HCT116 (cell line): ENCODE results near the gene RBP5. TPM values are rescaled to one million over a fixed set of nuclear protein-coding genes. Genes with fewer than 3 reads are reported as not detected.

Experiments used
- ATAC-seq: fragments of 200-7000 bp; cut with Tn5 transposase; 2 replicates; pipeline ENCODE4 v1.9.1; 2020; ENCODE audit warnings: mild to moderate bottlenecking, moderate library complexity
- BruUV-seq: library from RNA; stranded (reverse); fragments of 400-500 nt; replicated peaks from 2 replicates; lab custom pipeline; 2021; lab: Mats Ljungman, UMichigan
- CTCF ChIA-PET: fragments of 300-600 bp; sonication (Branson Sonifier 250); formaldehyde crosslinking; loops from one replicate; lab custom pipeline; 2021; ENCODE audit warnings: antibody characterized with exemption; lab: Charles Lee
- POLR2A ChIA-PET: fragments of 300-600, 350-600 bp; sonication (Branson Sonifier 250); formaldehyde crosslinking; loops from one replicate; lab custom pipeline; 2021; ENCODE audit warnings: antibody characterized with exemption; lab: Charles Lee
- RAD21 ChIA-PET, 2 experiments: fragments of 300-600 bp; sonication (Branson Sonifier 250); formaldehyde crosslinking; loops; one replicate each; lab custom pipeline; 2023; ENCODE audit warnings: low total read pairs in 2 of 2; ENCODE audit not compliant: uncharacterized antibody in 2 of 2, unreplicated experiment in 2 of 2, low non-redundant PET in 1 of 2; lab: Charles Lee
- DNase-seq: peaks from one replicate; pipeline ENCODE4 v3.0.0-alpha.2; 2010; ENCODE audit warnings: low read depth, low spot score
- H2AFZ ChIP-seq: fragments of 200-600 bp; shearing (Covaris generic), sonication (generic); 2 replicates; pipeline ENCODE4 v1.6.1; 2017; ENCODE audit warnings: low read depth, mixed run types, mixed read lengths, antibody characterized with exemption, low read length; ENCODE audit not compliant: poor library complexity, severe bottlenecking
- H3K27ac ChIP-seq: 2 replicates; pipeline ENCODE4 v1.5.1; 2012; ENCODE audit warnings: low read depth, low read length
- H3K27me3 ChIP-seq: fragments of 200-600 bp; sonication (generic); 2 replicates; pipeline ENCODE4 v1.6.1; 2016; ENCODE audit warnings: mixed run types, low read length, mixed read lengths; ENCODE audit not compliant: insufficient read depth
- H3K36me3 ChIP-seq, 2 experiments: fragments of 200-500 bp in 1 of 2; fragments of 200-600 bp in 1 of 2; sonication (Bioruptor generic) in 1 of 2; sonication (generic) in 1 of 2; 2 replicates each; pipeline versions ENCODE4 v1.5.1 to v1.6.1; 2014 to 2016; ENCODE audit warnings: low read length in 2 of 2, inconsistent platforms in 1 of 2, mixed read lengths in 1 of 2, mixed run types in 1 of 2; ENCODE audit not compliant: insufficient read depth in 2 of 2, control insufficient read depth in 1 of 2
- H3K4me1 ChIP-seq, 2 experiments: fragments of 200-600 bp in 1 of 2; sonication (generic) in 1 of 2; 2 replicates each; pipeline versions ENCODE4 v1.5.1 to v1.6.1; 2012 to 2017; ENCODE audit warnings: low read length in 2 of 2, inconsistent platforms in 1 of 2, mild to moderate bottlenecking in 1 of 2, mixed read lengths in 1 of 2, mixed run types in 1 of 2, moderate library complexity in 1 of 2; ENCODE audit not compliant: insufficient read depth in 2 of 2, control insufficient read depth in 1 of 2
- H3K4me2 ChIP-seq: fragments of 200-600 bp; sonication (generic); 2 replicates; pipeline ENCODE4 v1.6.1; 2017; ENCODE audit warnings: mixed run types, low read length, mixed read lengths
- H3K4me3 ChIP-seq, 2 experiments: fragments of 200-600 bp in 1 of 2; sonication (generic) in 1 of 2; replicated peaks in 1 of 2; 2 replicates each; pipeline ENCODE4 v1.5.1; 2011 to 2016; ENCODE audit warnings: low read length in 2 of 2, control low read depth in 1 of 2, low read depth in 1 of 2, mild to moderate bottlenecking in 1 of 2, mixed read lengths in 1 of 2, mixed run types in 1 of 2
- H3K79me2 ChIP-seq: fragments of 200-600 bp; sonication (generic); 2 replicates; pipeline ENCODE4 v1.6.1; 2017; ENCODE audit warnings: mild to moderate bottlenecking, mixed run types, low read length, moderate library complexity, mixed read lengths; ENCODE audit not compliant: insufficient read depth
- H3K9ac ChIP-seq: fragments of 200-600 bp; sonication (generic); 2 replicates; pipeline ENCODE4 v1.6.1; 2016; ENCODE audit warnings: low read length, mixed read lengths
- H3K9me2 ChIP-seq: fragments of 200-600 bp; sonication (generic), shearing (Covaris generic); 2 replicates; pipeline ENCODE4 v1.6.1; 2017; ENCODE audit warnings: mixed run types, mild to moderate bottlenecking, moderate library complexity; ENCODE audit not compliant: insufficient read depth
- H3K9me3 ChIP-seq, 2 experiments: fragments of 200-500 bp in 1 of 2; fragments of 200-600 bp in 1 of 2; sonication (Bioruptor generic) in 1 of 2; sonication (generic) in 1 of 2; 2 replicates each; pipeline ENCODE4 v1.6.1; 2014 to 2017; ENCODE audit warnings: low read length in 2 of 2, mixed read lengths in 2 of 2, inconsistent platforms in 1 of 2, low read depth in 1 of 2, mild to moderate bottlenecking in 1 of 2, mixed run types in 1 of 2, moderate library complexity in 1 of 2; ENCODE audit not compliant: control insufficient read depth in 1 of 2, insufficient read depth in 1 of 2
- H4K20me1 ChIP-seq: fragments of 200-600 bp; sonication (generic), shearing (Covaris generic); 2 replicates; pipeline ENCODE4 v1.6.1; 2017; ENCODE audit warnings: mixed run types, mild to moderate bottlenecking, moderate library complexity; ENCODE audit not compliant: insufficient read depth
- ATF3 ChIP-seq: IDR thresholded peaks from 2 replicates; pipeline ENCODE4 v1.6.1; 2012
- CBX3 ChIP-seq: IDR thresholded peaks from 2 replicates; pipeline ENCODE4 v1.6.1; 2012; ENCODE audit warnings: low read depth
- CEBPB ChIP-seq: IDR thresholded peaks from 2 replicates; pipeline ENCODE4 v1.6.1; 2012; ENCODE audit warnings: low read depth
- CTCF ChIP-seq, 3 experiments: fragments of 200-600 bp in 1 of 3; sonication (generic) in 1 of 3; IDR thresholded peaks in 2 of 3; conservative IDR thresholded peaks in 1 of 3; 2 replicates each; pipeline ENCODE4 v1.5.1; 2012 to 2017; ENCODE audit warnings: low read depth in 2 of 3, low read length in 2 of 3, antibody characterized with exemption in 1 of 3, borderline replicate concordance in 1 of 3, control low read depth in 1 of 3, mild to moderate bottlenecking in 1 of 3, mixed read lengths in 1 of 3, mixed run types in 1 of 3, moderate library complexity in 1 of 3; ENCODE audit not compliant: insufficient read depth in 1 of 3
- ELF1 ChIP-seq: IDR thresholded peaks from 2 replicates; pipeline ENCODE4 v1.6.1; 2012; ENCODE audit warnings: low read depth, borderline replicate concordance
- EZH2phosphoT487 ChIP-seq: fragments of 200-600 bp; IDR thresholded peaks from 2 replicates; pipeline ENCODE4 v1.6.1; 2018; ENCODE audit warnings: antibody characterized with exemption, borderline replicate concordance
- FOSL1 ChIP-seq: IDR thresholded peaks from 2 replicates; pipeline ENCODE4 v1.6.1; 2012; ENCODE audit warnings: low read depth
- POLR2A ChIP-seq: IDR thresholded peaks from 2 replicates; pipeline ENCODE4 v1.7.0; 2011; ENCODE audit warnings: borderline replicate concordance; ENCODE audit not compliant: insufficient read depth, insufficient read length; ENCODE audit errors: extremely low read depth
- POLR2AphosphoS5 ChIP-seq: IDR thresholded peaks from 2 replicates; pipeline ENCODE4 v1.6.1; 2011; ENCODE audit warnings: mild to moderate bottlenecking, low read depth, low read length, moderate library complexity
- SIN3A ChIP-seq: IDR thresholded peaks from 2 replicates; pipeline ENCODE4 v1.6.1; 2012; ENCODE audit warnings: low read depth
- SRF ChIP-seq: IDR thresholded peaks from 2 replicates; pipeline ENCODE4 v1.6.1; 2012; ENCODE audit warnings: low read depth
- TCF7L2 ChIP-seq: IDR thresholded peaks from 2 replicates; pipeline ENCODE4 v1.7.0; 2011; ENCODE audit warnings: borderline replicate concordance, inconsistent platforms; ENCODE audit not compliant: insufficient read depth, insufficient read length; ENCODE audit errors: extremely low read depth
- YY1 ChIP-seq: IDR thresholded peaks from 2 replicates; pipeline ENCODE4 v1.6.1; 2011; ENCODE audit warnings: low read length, low read depth, moderate library complexity, mild to moderate bottlenecking; ENCODE audit not compliant: insufficient replicate concordance; ENCODE audit errors: extremely low read depth
- ZBTB33 ChIP-seq: IDR thresholded peaks from 2 replicates; pipeline ENCODE4 v1.6.1; 2011; ENCODE audit warnings: mild to moderate bottlenecking, low read length, moderate library complexity; ENCODE audit not compliant: insufficient replicate concordance; ENCODE audit errors: extremely low read depth
- ZFX ChIP-seq: fragments of 450-650 bp; IDR thresholded peaks from 2 replicates; pipeline ENCODE4 v1.6.1; 2017
- ZNF274 ChIP-seq: fragments of 200-500 bp; sonication (Bioruptor generic); IDR thresholded peaks from 2 replicates; pipeline ENCODE4 v1.6.1; 2014; ENCODE audit warnings: mild to moderate bottlenecking, low read depth, low read length, inconsistent platforms
- intact Hi-C: fragments of 100-400 bp; cut with micrococcal nuclease; formaldehyde crosslinking; loops from 2 replicates; pipeline ENCODE4 v1.10.0; 2022
- total RNA-seq: library from RNA; stranded (reverse); gene quantifications from one replicate; pipeline ENCODE4 v1.2.1, GENCODE V29; 2021; ENCODE audit not compliant: unreplicated experiment

Gene RBP5
- total RNA-seq, 1 experiment from 2014 or later, result 0.22 TPM

- TF ChIP-seq ZBTB33, result no peak
- TF ChIP-seq ATF3, result no peak
- TF ChIP-seq ZFX, result no peak
- no peak for TF ChIP-seq FOSL1
- no peak for TF ChIP-seq CEBPB
- no peak for TF ChIP-seq CBX3
- TF ChIP-seq SIN3A, result no peak
- no peak for TF ChIP-seq CTCF (IDR thresholded peaks at IDR 0.05 in 2 of 3, conservative IDR thresholded peaks at IDR 0.05 in 1 of 3; ENCODE audit: borderline replicate concordance in 1 of 3, insufficient read depth in 1 of 3, low read depth in 2 of 3, low read length in 2 of 3)
- no peak for TF ChIP-seq YY1
Measured at GRCh38 chr12:7102582-7102981, 26.1 kb downstream of the RBP5 start (continued).

- Histone ChIP-seq H3K4me2 (no peak overlapping the region), H3K9me3 (peaks cover 7 to 9% of the 10 kb centered on the region in 2 experiments; a peak in 1 of 4 replicates), H3K4me3 (no peak overlapping the region), H3K27me3 (no peaks in the 10 kb centered on the region), H3K36me3 (peaks cover 6 to 9% of the 10 kb centered on the region in 2 experiments; a peak in 2 of 4 replicates), H3K79me2 (peaks cover 6% of the 10 kb centered on the region; the same call in 1 of the 2 replicates), H3K27ac (no peak overlapping the region), H3K4me1 (no peaks in the 10 kb centered on the region), H2AFZ (no peak overlapping the region), H3K9ac (no peak overlapping the region), H4K20me1 (no peaks in the 10 kb centered on the region), H3K9me2 (no peaks in the 10 kb centered on the region)
- no TSS peak for BruUV-seq
- DNase-seq (no peak), ATAC-seq (no peak)
- ChIA-PET CTCF (no interaction called here), RAD21 (no interaction called here), POLR2A (no interaction called here)
- intact Hi-C loops, result no loop called here
- TF ChIP-seq YY1 (no peak), CBX3 (no peak), TCF7L2 (no peak), SRF (no peak), CTCF (IDR thresholded peaks at IDR 0.05 in 2 of 3, conservative IDR thresholded peaks at IDR 0.05 in 1 of 3; ENCODE audit: borderline replicate concordance in 1 of 3, insufficient read depth in 1 of 3, low read depth in 2 of 3, low read length in 2 of 3) (no peak), ZNF274 (no peak), POLR2AphosphoS5 (no peak), EZH2phosphoT487 (no peak), POLR2A (no peak), ELF1 (no peak), ZBTB33 (no peak)
Measured at GRCh38 chr12:7101694-7102131, 27.0 kb downstream of the RBP5 start.
